SK-N-SH (cell line): Measurements from ENCODE around the gene LVRN. TPM values are rescaled to one million over a fixed set of nuclear protein-coding genes. Genes with fewer than 3 reads are reported as not detected.
"Not testable (repeated sequence)": the region's sequence is repeated elsewhere in the genome, so short reads cannot be mapped to it uniquely, and the experiment has no call there.

Experiments
- CTCF ChIA-PET: fragments of 300-600, 350-600 bp; formaldehyde crosslinking; extraction: SDS; loops from one replicate; lab custom pipeline; 2021; lab: Yijun Ruan, JAX
- POLR2A ChIA-PET: fragments of 350-600 bp; sonication (Branson Sonifier 250); formaldehyde crosslinking; extraction: SDS; loops from one replicate; lab custom pipeline; 2020; ENCODE audit warnings: antibody characterized with exemption, inconsistent platforms; lab: Yijun Ruan, JAX
- DNase-seq: peaks from one replicate; pipeline ENCODE4 v3.0.0; 2012
- H2AFZ ChIP-seq: fragments of 200-600 bp; sonication (generic); 2 replicates; pipeline ENCODE4 v1.8.1; 2016; ENCODE audit warnings: antibody characterized with exemption, mild to moderate bottlenecking, low read depth
- H3F3A ChIP-seq: fragments of 200-600 bp; sonication (generic); replicated peaks from 2 replicates; pipeline ENCODE3; 2016; ENCODE audit warnings: antibody characterized with exemption, mild to moderate bottlenecking; ENCODE audit not compliant: insufficient read depth
- H3K27ac ChIP-seq, 2 experiments: fragments of 200-500 bp in 1 of 2; fragments of 200-600 bp in 1 of 2; sonication (Bioruptor generic) in 1 of 2; sonication (generic), shearing (Covaris generic) in 1 of 2; 2 replicates each; pipeline versions ENCODE4 v1.5.1 to v1.6.1; 2014 to 2016; ENCODE audit warnings: low read depth in 2 of 2, inconsistent platforms in 1 of 2, low read length in 1 of 2, mild to moderate bottlenecking in 1 of 2, mixed read lengths in 1 of 2
- H3K27me3 ChIP-seq: fragments of 200-600 bp; sonication (generic), shearing (Covaris generic); 2 replicates; pipeline ENCODE4 v1.6.1; 2016; ENCODE audit warnings: mixed run types; ENCODE audit not compliant: insufficient read depth
- H3K36me3 ChIP-seq, 2 experiments: fragments of 200-500 bp in 1 of 2; fragments of 200-600 bp in 1 of 2; sonication (Bioruptor generic) in 1 of 2; sonication (generic) in 1 of 2; replicated peaks in 1 of 2; 2 replicates each; pipeline versions ENCODE3 to v1.5.1; 2014 to 2016; ENCODE audit warnings: low read length in 1 of 2, mild to moderate bottlenecking in 1 of 2; ENCODE audit not compliant: insufficient read depth in 2 of 2, control insufficient read depth in 1 of 2
- H3K4me1 ChIP-seq, 2 experiments: fragments of 200-500 bp in 1 of 2; fragments of 200-600 bp in 1 of 2; sonication (Bioruptor generic) in 1 of 2; sonication (generic), shearing (Covaris generic) in 1 of 2; 2 replicates each; pipeline versions ENCODE4 v1.5.1 to v1.6.1; 2014 to 2016; ENCODE audit warnings: low read depth in 1 of 2, low read length in 1 of 2, mixed run types in 1 of 2; ENCODE audit not compliant: insufficient read depth in 2 of 2, control insufficient read depth in 1 of 2
- H3K4me2 ChIP-seq: fragments of 200-600 bp; sonication (generic), shearing (Covaris generic); 2 replicates; pipeline ENCODE4 v1.6.1; 2017; ENCODE audit warnings: mixed run types
- H3K4me3 ChIP-seq, 2 experiments: fragments of 200-500 bp in 1 of 2; fragments of 200-600 bp in 1 of 2; sonication (Bioruptor generic) in 1 of 2; sonication (generic), shearing (Covaris generic) in 1 of 2; 2 replicates each; pipeline versions ENCODE4 v1.5.1 to v1.8.1; 2014 to 2016; ENCODE audit warnings: low read depth in 2 of 2, inconsistent platforms in 1 of 2, low read length in 1 of 2, mild to moderate bottlenecking in 1 of 2, mixed read lengths in 1 of 2, moderate library complexity in 1 of 2
- H3K79me2 ChIP-seq: fragments of 200-600 bp; sonication (generic); 2 replicates; pipeline ENCODE4 v1.8.1; 2017; ENCODE audit warnings: mild to moderate bottlenecking; ENCODE audit not compliant: insufficient read depth
- H3K9ac ChIP-seq: fragments of 200-600 bp; sonication (generic); 2 replicates; pipeline ENCODE4 v1.6.1; 2017; ENCODE audit warnings: mixed run types
- H3K9me2 ChIP-seq: fragments of 200-600 bp; sonication (generic); 2 replicates; pipeline ENCODE4 v1.6.1; 2017; ENCODE audit warnings: mixed run types
- H3K9me3 ChIP-seq: fragments of 200-600 bp; sonication (generic); 2 replicates; pipeline ENCODE4 v1.6.1; 2017; ENCODE audit warnings: mixed run types, mild to moderate bottlenecking, moderate library complexity
- H4K20me1 ChIP-seq: fragments of 200-600 bp; sonication (generic); 2 replicates; pipeline ENCODE4 v1.6.1; 2017; ENCODE audit warnings: mild to moderate bottlenecking, mixed run types; ENCODE audit not compliant: insufficient read depth
- CTCF ChIP-seq: fragments of 200-600 bp; sonication (generic); IDR thresholded peaks from 2 replicates; pipeline ENCODE4 v1.6.1; 2017; ENCODE audit warnings: antibody characterized with exemption, mild to moderate bottlenecking, moderate library complexity
- ELF1 ChIP-seq: IDR thresholded peaks from 2 replicates; pipeline ENCODE4 v1.4.0; 2012
- EZH2phosphoT487 ChIP-seq: fragments of 200-600 bp; sonication (generic); IDR thresholded peaks from 2 replicates; pipeline ENCODE4 v1.6.1; 2017; ENCODE audit warnings: low read depth, mixed run types, mild to moderate bottlenecking, antibody characterized with exemption, moderate library complexity, borderline replicate concordance
- FOXJ3 ChIP-seq: sonication (generic); formaldehyde crosslinking; IDR thresholded peaks from 2 replicates; pipeline ENCODE4 v1.5.1; 2020; ENCODE audit warnings: mild to moderate bottlenecking, missing genetic modification reagents
- FOXM1 ChIP-seq: IDR thresholded peaks from 2 replicates; pipeline ENCODE4 v1.4.0; 2012; ENCODE audit warnings: low read depth, mild to moderate bottlenecking
- GABPA ChIP-seq: IDR thresholded peaks from 2 replicates; pipeline ENCODE4 v1.4.0; 2012; ENCODE audit warnings: low read depth, mild to moderate bottlenecking
- JUND ChIP-seq: IDR thresholded peaks from 2 replicates; pipeline ENCODE4 v1.4.0; 2012
- NRF1 ChIP-seq: IDR thresholded peaks from 2 replicates; pipeline ENCODE4 v1.6.1; 2012; ENCODE audit warnings: low read depth, mild to moderate bottlenecking, low read length
- RAD21 ChIP-seq: IDR thresholded peaks from 2 replicates; pipeline ENCODE4 v1.6.1; 2012; ENCODE audit warnings: mild to moderate bottlenecking, low read length
- REST ChIP-seq: IDR thresholded peaks from 2 replicates; pipeline ENCODE4 v1.6.1; 2012; ENCODE audit warnings: mild to moderate bottlenecking, low read depth, low read length, moderate library complexity
- RFX5 ChIP-seq: IDR thresholded peaks from 2 replicates; pipeline ENCODE4 v1.6.1; 2012; ENCODE audit warnings: mild to moderate bottlenecking, improper control_type of control experiment, low read length
- RXRA ChIP-seq: IDR thresholded peaks from 2 replicates; pipeline ENCODE4 v1.4.0; 2012; ENCODE audit warnings: low read depth, mild to moderate bottlenecking, borderline replicate concordance
- SMC3 ChIP-seq: IDR thresholded peaks from 2 replicates; pipeline ENCODE4 v1.6.1; 2012; ENCODE audit warnings: low read depth, low read length, improper control_type of control experiment
- TCF12 ChIP-seq: IDR thresholded peaks from 2 replicates; pipeline ENCODE4 v1.4.0; 2012
- YY1 ChIP-seq: IDR thresholded peaks from 2 replicates; pipeline ENCODE4 v1.4.0; 2012; ENCODE audit warnings: low read depth, mild to moderate bottlenecking
- WGBS: methylation state at CpG from one replicate; pipeline ENCODE4 v1.1.6; 2017; ENCODE audit warnings: low lambda C conversion rate; 5-methylcytosine and 5-hydroxymethylcytosine counted together
- polyA plus RNA-seq, 3 experiments: library from polyadenylated mRNA; depleted of rRNA; stranded (reverse); fragments of >200 nt; gene quantifications; 2 replicates each; pipeline ENCODE4 v1.2.3, GENCODE V29; 2012
- TF ChIP-seq, protein P1 (sequence below): IDR thresholded peaks from 2 replicates; pipeline ENCODE4 v1.4.0; 2012; ENCODE audit warnings: low read depth, borderline replicate concordance

LVRN gene
- polyA plus RNA-seq, 1 of the 3 experiments (the other 2 are of a cell fraction) = 0.10 TPM

DNA sequence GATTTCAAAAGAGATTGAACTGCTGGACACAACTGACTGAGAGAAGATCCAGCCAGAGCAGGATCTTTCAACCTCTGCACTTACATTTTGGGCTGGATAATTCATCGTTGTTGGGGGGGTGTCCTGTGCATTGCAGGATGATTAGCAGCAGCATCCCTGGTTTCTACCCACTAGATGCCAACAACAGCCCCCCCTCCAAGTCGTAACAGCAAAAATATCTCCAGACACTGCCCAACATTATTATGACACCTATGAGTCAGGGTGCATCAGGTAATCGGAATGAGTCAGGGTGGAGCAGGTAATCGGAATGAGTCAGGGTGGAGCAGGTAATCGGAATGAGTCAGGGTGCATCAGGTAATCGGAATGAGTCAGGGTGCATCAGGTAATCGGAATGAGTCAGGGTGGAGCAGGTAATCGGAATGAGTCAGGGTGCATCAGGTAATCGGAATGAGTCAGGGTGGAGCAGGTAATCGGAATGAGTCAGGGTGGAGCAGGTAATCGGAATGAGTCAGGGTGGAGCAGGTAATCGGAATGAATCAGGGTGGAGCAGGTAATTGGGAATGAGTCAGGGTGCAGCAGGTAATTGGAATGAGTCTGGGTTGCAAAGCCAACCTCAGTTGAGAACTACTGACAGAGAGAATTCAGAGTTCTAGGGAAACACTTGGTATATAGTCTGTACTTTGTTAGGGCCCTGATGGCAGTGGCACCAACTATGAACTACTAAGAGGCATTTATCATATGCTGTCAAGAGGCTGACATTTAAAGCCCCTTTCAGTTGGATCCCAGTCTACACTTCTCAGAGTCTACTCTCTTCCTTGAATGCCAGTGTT lies 33.5 kb upstream of the LVRN start:
- H3K27ac ChIP-seq, POLR2A ChIA-PET, CTCF ChIA-PET, H4K20me1 ChIP-seq, H3K4me3 ChIP-seq, H3K9me2 ChIP-seq, H3F3A ChIP-seq, DNase-seq, H3K27me3 ChIP-seq, H3K9me3 ChIP-seq, H3K79me2 ChIP-seq, H2AFZ ChIP-seq, H3K4me2 ChIP-seq, H3K9ac ChIP-seq, H3K36me3 ChIP-seq, H3K4me1 ChIP-seq: not testable (repeated sequence)
- WGBS = 77% methylated on average over 12 of the region's 12 CpGs

- CTCF ChIA-PET, H3F3A ChIP-seq: not testable (repeated sequence)
- 75% methylated on average over 17 of the region's 17 CpGs for WGBS
These were observed 32.1 kb upstream of the LVRN start for GRCh38 chr5:115930171-115930570.

GRCh38 chr5:115930630-115931337 lies 31.5 kb upstream of the LVRN start:
- Histone ChIP-seq H3K27me3 (no peaks in the 10 kb centered on the region), H3K36me3 (no peaks in the 10 kb centered on the region), H2AFZ (no peak overlapping the region), H3K4me3 (no peak overlapping the region), H3K9me3 (no peaks in the 10 kb centered on the region), H3K4me1 (0 out of 4 replicates have a peak, but pooled peaks cover 0 to 4% of the 10 kb centered on the region in 2 experiments), H3F3A (no peaks in the 10 kb centered on the region), H3K9me2 (no peaks in the 10 kb centered on the region), H3K9ac (no peak overlapping the region), H3K27ac (no peak overlapping the region), H3K79me2 (no peaks in the 10 kb centered on the region), H3K4me2 (no peak overlapping the region), H4K20me1 (no peaks in the 10 kb centered on the region)
- ChIA-PET CTCF (no interaction called here), POLR2A (no interaction called here)
- no peak for DNase-seq
- 87% methylated on average over 4 of the region's 4 CpGs for WGBS
- TF ChIP-seq RAD21 (no peak), SMC3 (no peak), CTCF (no peak), FOXM1 (no peak), EZH2phosphoT487 (no peak), JUND (no peak), GABPA (no peak), YY1 (no peak), FOXJ3 (CRISPR knock-in tag) (no peak), ELF1 (no peak), RXRA (no peak), TCF12 (no peak), REST (no peak), NRF1 (no peak), RFX5 (no peak)
- TF ChIP-seq, protein P1, sequence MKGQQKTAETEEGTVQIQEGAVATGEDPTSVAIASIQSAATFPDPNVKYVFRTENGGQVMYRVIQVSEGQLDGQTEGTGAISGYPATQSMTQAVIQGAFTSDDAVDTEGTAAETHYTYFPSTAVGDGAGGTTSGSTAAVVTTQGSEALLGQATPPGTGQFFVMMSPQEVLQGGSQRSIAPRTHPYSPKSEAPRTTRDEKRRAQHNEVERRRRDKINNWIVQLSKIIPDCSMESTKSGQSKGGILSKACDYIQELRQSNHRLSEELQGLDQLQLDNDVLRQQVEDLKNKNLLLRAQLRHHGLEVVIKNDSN = no peak

More at GRCh38 chr5:115930171-115930570, 32.1 kb upstream of the LVRN start:
- H4K20me1 ChIP-seq, H2AFZ ChIP-seq, H3K4me3 ChIP-seq, DNase-seq, H3K27ac ChIP-seq, H3K4me1 ChIP-seq, H3K9me2 ChIP-seq, H3K9me3 ChIP-seq, H3K36me3 ChIP-seq, H3K27me3 ChIP-seq, H3K9ac ChIP-seq, H3K79me2 ChIP-seq, H3K4me2 ChIP-seq, POLR2A ChIA-PET: not testable (repeated sequence)
